CD8-positive, alpha-beta memory T cell (primary cell): Measurements from ENCODE around the gene FNIP1. TPM values are rescaled to one million over a fixed set of nuclear protein-coding genes. Genes with fewer than 3 reads are reported as not detected.
A peak's percentile ranks its signal among the peaks of the same experiment; 100 is the strongest.

ENCODE experiments used
- CTCF ChIA-PET: fragments of 350-600 bp; sonication (Branson Sonifier 250); formaldehyde crosslinking; loops from one replicate; lab custom pipeline; 2021; ENCODE audit warnings: antibody characterized with exemption; lab: Charles Lee
- POLR2A ChIA-PET: fragments of 350-600 bp; sonication (Branson Sonifier 250); formaldehyde crosslinking; loops from one replicate; lab custom pipeline; 2021; ENCODE audit warnings: antibody characterized with exemption; lab: Charles Lee
- DNase-seq, 5 donors: peaks; one replicate each; pipeline versions ENCODE4 v3.0.0 to v3.0.0-alpha.2; 2020 to 2022; ENCODE audit warnings: mixed read lengths in 1 of 5
- H3K27ac ChIP-seq: one replicate; pipeline ENCODE4 v1.7.0; 2013; ENCODE audit warnings: low read depth, mild to moderate bottlenecking, low read length, moderate library complexity
- H3K27me3 ChIP-seq: 2 replicates; pipeline ENCODE4 v1.7.0; 2013; ENCODE audit warnings: low read length, mild to moderate bottlenecking; ENCODE audit not compliant: insufficient read depth, poor library complexity, severe bottlenecking
- H3K36me3 ChIP-seq: 2 replicates; pipeline ENCODE4 v1.7.0; 2013; ENCODE audit warnings: mild to moderate bottlenecking, low read length, moderate library complexity; ENCODE audit not compliant: insufficient read depth
- H3K4me1 ChIP-seq: 2 replicates; pipeline ENCODE4 v1.7.0; 2013; ENCODE audit warnings: mild to moderate bottlenecking, low read length, moderate library complexity; ENCODE audit not compliant: insufficient read depth
- H3K4me3 ChIP-seq: 2 replicates; pipeline ENCODE4 v1.7.0; 2013; ENCODE audit warnings: mild to moderate bottlenecking, low read length
- H3K9me3 ChIP-seq: 2 replicates; pipeline ENCODE4 v1.7.0; 2013; ENCODE audit warnings: mild to moderate bottlenecking, low read length
- H3K27ac Mint-ChIP-seq, 8 donors: one replicate each; pipeline ENCODE4 v1.8.0; 2020 to 2021; ENCODE audit warnings: mixed read lengths in 8 of 8, mild to moderate bottlenecking in 6 of 8, inconsistent platforms in 3 of 8, moderate library complexity in 3 of 8
- H3K27me3 Mint-ChIP-seq, 2 donors: one replicate each; pipeline ENCODE4 v1.8.0; 2020 to 2021; ENCODE audit warnings: mixed read lengths in 2 of 2, mild to moderate bottlenecking in 1 of 2, moderate library complexity in 1 of 2
- H3K36me3 Mint-ChIP-seq, 3 donors: one replicate each; pipeline ENCODE4 v1.8.0; 2020 to 2021; ENCODE audit warnings: mixed read lengths in 3 of 3, inconsistent platforms in 1 of 3, mild to moderate bottlenecking in 1 of 3
- H3K4me1 Mint-ChIP-seq, 3 donors: one replicate each; pipeline ENCODE4 v1.8.0; 2020 to 2021; ENCODE audit warnings: mixed read lengths in 3 of 3, inconsistent platforms in 1 of 3, mild to moderate bottlenecking in 1 of 3
- H3K4me3 Mint-ChIP-seq, 7 donors: one replicate each; pipeline ENCODE4 v1.8.0; 2020 to 2021; ENCODE audit warnings: mixed read lengths in 7 of 7, mild to moderate bottlenecking in 6 of 7, moderate library complexity in 4 of 7, inconsistent platforms in 2 of 7
- H3K9me3 Mint-ChIP-seq, 5 donors: one replicate each; pipeline ENCODE4 v1.8.0; 2020 to 2022; ENCODE audit warnings: mixed read lengths in 5 of 5, mild to moderate bottlenecking in 3 of 5, moderate library complexity in 2 of 5, inconsistent platforms in 1 of 5
- polyA plus RNA-seq: library from polyadenylated mRNA; unstranded; fragments of 300-500 nt; fragmentation: Illumina TruSeq; gene quantifications from one replicate; pipeline ENCODE4 v1.2.3, GENCODE V29; 2021
- total RNA-seq, 2 experiments: library from RNA; stranded (reverse); gene quantifications; one replicate each; pipeline ENCODE4 v1.2.3, GENCODE V29; 2021

Gene FNIP1
- total and polyA plus RNA-seq, 3 experiments from 2014 or later: 8.8 to 16.0 (median 15.9) TPM

GRCh38 chr5:131641494-131641893 lies 155.3 kb downstream of the FNIP1 start:
- Mint-ChIP-seq H3K27ac (no peak overlapping the region), H3K4me3 (no peak overlapping the region), H3K9me3 (no peaks in the 10 kb centered on the region), H3K36me3 (peaks cover 6 to 20% (median 7%) of the 10 kb centered on the region in 3 donors), H3K27me3 (no peaks in the 10 kb centered on the region), H3K4me1 (peaks cover 8 to 12% (median 11%) of the 10 kb centered on the region in 3 donors)
- no peak for DNase-seq
- Histone ChIP-seq H3K4me1 (peaks cover 22% of the 10 kb centered on the region), H3K9me3 (no peaks in the 10 kb centered on the region), H3K36me3 (no peaks in the 10 kb centered on the region), H3K27me3 (no peaks in the 10 kb centered on the region), H3K4me3 (no peak overlapping the region), H3K27ac (no peak overlapping the region)
- CTCF ChIA-PET: no interaction called here
- POLR2A ChIA-PET: no interaction called here

GRCh38 chr5:131640043-131640856 lies 156.6 kb downstream of the FNIP1 start:
- H3K36me3 ChIP-seq: no peaks in the 10 kb centered on the region
- peak overlapping the region in 3 of 7 donors; percentile 4 to 14 (median 5) for H3K4me3 Mint-ChIP-seq
- DNase-seq: peak in 1 of 5 donors; percentile 20
- no peak overlapping the region for H3K4me3 ChIP-seq
- H3K4me1 Mint-ChIP-seq: peaks cover 14 to 23% (median 20%) of the 10 kb centered on the region in 3 donors
- CTCF ChIA-PET: no interaction called here
- H3K9me3 ChIP-seq: no peaks in the 10 kb centered on the region
- H3K27ac Mint-ChIP-seq: peak overlapping the region in 2 of 8 donors; percentile 20 to 43
- POLR2A ChIA-PET: no interaction called here
- no peaks in the 10 kb centered on the region for H3K27me3 Mint-ChIP-seq
- H3K27me3 ChIP-seq: no peaks in the 10 kb centered on the region
- no peaks in the 10 kb centered on the region for H3K9me3 Mint-ChIP-seq
- H3K36me3 Mint-ChIP-seq: peaks cover 5 to 21% (median 6%) of the 10 kb centered on the region in 3 donors
- H3K4me1 ChIP-seq: peaks cover 30% of the 10 kb centered on the region
- H3K27ac ChIP-seq: no peak overlapping the region

- CTCF ChIA-PET: no interaction called here
- H3K36me3 Mint-ChIP-seq: peaks cover 0 to 21% (median 0%) of the 10 kb centered on the region in 3 donors
- peak overlapping the region in 1 of 8 donors; percentile 10 for H3K27ac Mint-ChIP-seq
- H3K9me3 Mint-ChIP-seq: no peaks in the 10 kb centered on the region
- H3K4me1 ChIP-seq: peaks cover 30% of the 10 kb centered on the region
- POLR2A ChIA-PET: no interaction called here
- no peak overlapping the region for H3K4me3 Mint-ChIP-seq
- H3K4me1 Mint-ChIP-seq: peaks cover 15 to 25% (median 23%) of the 10 kb centered on the region in 3 donors
- DNase-seq: no peak
- H3K27me3 Mint-ChIP-seq: no peaks in the 10 kb centered on the region
- H3K36me3 ChIP-seq: no peaks in the 10 kb centered on the region
- no peak overlapping the region for H3K27ac ChIP-seq
- H3K9me3 ChIP-seq: no peaks in the 10 kb centered on the region
- no peaks in the 10 kb centered on the region for H3K27me3 ChIP-seq
- no peak overlapping the region for H3K4me3 ChIP-seq
Observed at GRCh38 chr5:131639148-131639547, 157.7 kb downstream of the FNIP1 start.

GRCh38 chr5:131637694-131638093 lies 159.1 kb downstream of the FNIP1 start:
- no peaks in the 10 kb centered on the region for H3K9me3 ChIP-seq
- no peak overlapping the region for H3K4me3 ChIP-seq
- H3K27ac ChIP-seq: no peak overlapping the region
- peaks cover 20 to 31% (median 23%) of the 10 kb centered on the region in 3 donors for H3K4me1 Mint-ChIP-seq
- POLR2A ChIA-PET: interaction anchor here (0.8 kb wide), 1 partner anchor 419 kb away, joined by 3 read pairs; no protein-coding TSS in a partner anchor
- peaks cover 0 to 17% (median 0%) of the 10 kb centered on the region in 3 donors for H3K36me3 Mint-ChIP-seq
- H3K27me3 Mint-ChIP-seq: no peaks in the 10 kb centered on the region
- no peak overlapping the region for H3K4me3 Mint-ChIP-seq
- H3K36me3 ChIP-seq: no peaks in the 10 kb centered on the region
- CTCF ChIA-PET: no interaction called here
- H3K9me3 Mint-ChIP-seq: no peaks in the 10 kb centered on the region
- peaks cover 38% of the 10 kb centered on the region for H3K4me1 ChIP-seq
- H3K27me3 ChIP-seq: no peaks in the 10 kb centered on the region
- no peak for DNase-seq
- peak overlapping the region in 3 of 8 donors; percentile 34 to 61 (median 55) for H3K27ac Mint-ChIP-seq

GRCh38 chr5:131635684-131636572 lies 160.9 kb downstream of the FNIP1 start:
- Histone ChIP-seq H3K36me3 (no peaks in the 10 kb centered on the region), H3K4me3 (peak overlapping the region; percentile 67), H3K4me1 (peaks cover 53% of the 10 kb centered on the region), H3K27me3 (no peaks in the 10 kb centered on the region), H3K9me3 (no peaks in the 10 kb centered on the region), H3K27ac (peak overlapping the region; percentile 94)
- Mint-ChIP-seq H3K27ac (peak overlapping the region; percentile 93 to 100 (median 99)), H3K36me3 (peaks cover 0 to 17% (median 0%) of the 10 kb centered on the region in 3 donors), H3K27me3 (no peaks in the 10 kb centered on the region), H3K4me3 (peak overlapping the region; percentile 88 to 99 (median 96)), H3K9me3 (no peaks in the 10 kb centered on the region), H3K4me1 (peaks cover 20 to 31% (median 23%) of the 10 kb centered on the region in 3 donors)
- CTCF ChIA-PET: interaction anchor here (0.7 to 1.4 kb wide), 5 partner anchors 12 to 429 kb away, joined by 3 to 6 read pairs (median 3); no protein-coding TSS in a partner anchor
- no peak for DNase-seq
- POLR2A ChIA-PET: interaction anchor here (0.6 to 1.9 kb wide), 7 partner anchors 20 to 468 kb away, joined by 3 to 18 read pairs (median 4); partner anchors contain the start of gene FNIP1

- H3K4me1 ChIP-seq: peaks cover 53% of the 10 kb centered on the region
- peaks cover 16 to 25% (median 17%) of the 10 kb centered on the region in 3 donors for H3K4me1 Mint-ChIP-seq
- POLR2A ChIA-PET: interaction anchor here (0.6 to 1.9 kb wide), 5 partner anchors 21 to 469 kb away, joined by 3 to 18 read pairs (median 4); partner anchors contain the start of gene FNIP1
Observed at GRCh38 chr5:131634996-131635683, 161.7 kb downstream of the FNIP1 start, which contains the start of gene RAPGEF6. TSS of gene RAPGEF6 (minus strand) at chr5:131635229. CDS start at chr5:131635030, 199 bp downstream.

GRCh38 chr5:131634666-131634995 lies 162.2 kb downstream of the FNIP1 start:
- POLR2A ChIA-PET: interaction anchor here (1.0 to 1.9 kb wide), 2 partner anchors 162 to 1328 kb away, joined by 3 to 18 read pairs; partner anchors contain the start of gene FNIP1
- DNase-seq: peak in 4 of 5 donors; percentile 56 to 83 (median 68)
- Histone ChIP-seq H3K4me1 (peaks cover 53% of the 10 kb centered on the region), H3K9me3 (no peaks in the 10 kb centered on the region), H3K4me3 (peak overlapping the region; percentile 74), H3K27ac (peak overlapping the region; percentile 94), H3K27me3 (no peaks in the 10 kb centered on the region), H3K36me3 (no peaks in the 10 kb centered on the region)
- Mint-ChIP-seq H3K9me3 (no peaks in the 10 kb centered on the region), H3K4me3 (peak overlapping the region; percentile 88 to 99 (median 96)), H3K4me1 (peaks cover 13 to 23% (median 19%) of the 10 kb centered on the region in 3 donors), H3K36me3 (peaks cover 0 to 19% (median 0%) of the 10 kb centered on the region in 3 donors), H3K27me3 (no peaks in the 10 kb centered on the region), H3K27ac (peak overlapping the region; percentile 93 to 100 (median 99))
- CTCF ChIA-PET: interaction anchor here (1.0 to 2.6 kb wide), 2 partner anchors 9 to 45 kb away, joined by 3 to 9 read pairs; no protein-coding TSS in a partner anchor

More at GRCh38 chr5:131634996-131635683, 161.7 kb downstream of the FNIP1 start, which contains the start of gene RAPGEF6:
- CTCF ChIA-PET: interaction anchor here (1.2 to 1.4 kb wide), 3 partner anchors 12 to 428 kb away, joined by 3 to 6 read pairs (median 5); no protein-coding TSS in a partner anchor
- DNase-seq: peak; percentile 92 to 99 (median 96)
- H3K27ac Mint-ChIP-seq: peak within 1 kb of the TSS; percentile 93 to 100 (median 99)
- no peaks in the 10 kb centered on the region for H3K36me3 ChIP-seq
- H3K27ac ChIP-seq: peak within 1 kb of the TSS; percentile 94
- H3K9me3 Mint-ChIP-seq: no peaks in the 10 kb centered on the region
- peaks cover 0 to 17% (median 0%) of the 10 kb centered on the region in 3 donors for H3K36me3 Mint-ChIP-seq
- H3K4me3 ChIP-seq: peak within 1 kb of the TSS; percentile 74
- H3K9me3 ChIP-seq: no peaks in the 10 kb centered on the region
- H3K4me3 Mint-ChIP-seq: peak within 1 kb of the TSS; percentile 88 to 99 (median 96)
- H3K27me3 Mint-ChIP-seq: no peaks in the 10 kb centered on the region
- no peaks in the 10 kb centered on the region for H3K27me3 ChIP-seq
